HepG2 (cell line): ENCODE results near the gene NCOR2. TPM values are rescaled to one million over a fixed set of nuclear protein-coding genes. Genes with fewer than 3 reads are reported as not detected.

Source experiments
- ATAC-seq: fragments of 200-7000 bp; cut with Tn5 transposase; 3 replicates; pipeline ENCODE4 v1.9.1; 2020; ENCODE audit warnings: mild to moderate bottlenecking, moderate library complexity
- BruUV-seq: library from RNA; stranded (reverse); fragments of 400-500 nt; replicated peaks from 2 replicates; lab custom pipeline; 2021; lab: Mats Ljungman, UMichigan
- CTCF ChIA-PET: fragments of 300-600 bp; formaldehyde crosslinking; extraction: SDS; loops from one replicate; lab custom pipeline; 2021; ENCODE audit warnings: low total read pairs, inconsistent platforms, low intra/inter-chr PET ratio; lab: Yijun Ruan, JAX
- POLR2A ChIA-PET: fragments of 350-600 bp; sonication (Branson Sonifier 250); formaldehyde crosslinking; loops from one replicate; lab custom pipeline; 2020; ENCODE audit warnings: antibody characterized with exemption, inconsistent platforms; lab: Yijun Ruan, JAX
- DNase-seq: peaks from one replicate; pipeline ENCODE4 v3.0.0-alpha.2; 2015; ENCODE audit warnings: low spot score
- FAIRE-seq: peaks from 3 replicates; lab custom pipeline; 2011; peaks lifted over from hg19 to GRCh38; lab: Jason Lieb, UNC
- H2AFZ ChIP-seq: one replicate; pipeline ENCODE4 v1.6.1; 2011; ENCODE audit warnings: low read length, inconsistent platforms
- H3K27ac ChIP-seq: fragments of 300-600 bp; 3 replicates; pipeline ENCODE4 v1.8.0; 2011; ENCODE audit warnings: mixed run types, mild to moderate bottlenecking, mixed read lengths, low read length, inconsistent platforms; ENCODE audit not compliant: insufficient read depth; ENCODE audit errors: extremely low read length
- H3K27me3 ChIP-seq, 2 experiments: fragments of 200-600 bp in 1 of 2; 2 replicates in 1 of 2; 3 replicates in 1 of 2; pipeline versions ENCODE4 v1.6.0 to v1.8.0; 2011; ENCODE audit warnings: low read length in 2 of 2, mild to moderate bottlenecking in 2 of 2, moderate library complexity in 2 of 2, inconsistent platforms in 1 of 2; ENCODE audit not compliant: insufficient read depth in 2 of 2, control insufficient read depth in 1 of 2
- H3K36me3 ChIP-seq, 2 experiments: fragments of 200-600 bp in 1 of 2; replicated peaks in 1 of 2; 2 replicates in 1 of 2; 3 replicates in 1 of 2; pipeline versions ENCODE4 v1.5.1 to v1.8.0; 2011; ENCODE audit warnings: low read length in 2 of 2, inconsistent platforms in 1 of 2; ENCODE audit not compliant: insufficient read depth in 2 of 2, control insufficient read depth in 1 of 2
- H3K4me1 ChIP-seq: 2 replicates; pipeline ENCODE4 v1.5.1; 2012; ENCODE audit warnings: low read length, inconsistent platforms; ENCODE audit not compliant: insufficient read depth
- H3K4me2 ChIP-seq: 2 replicates; pipeline ENCODE4 v1.6.0; 2011; ENCODE audit warnings: low read depth, low read length, inconsistent platforms
- H3K4me3 ChIP-seq, 3 experiments: fragments of 200-600 bp in 1 of 3; sonication (generic), shearing (Covaris generic) in 1 of 3; replicated peaks in 1 of 3; 2 replicates each; pipeline ENCODE4 v1.5.1; 2011 to 2016; ENCODE audit warnings: low read length in 3 of 3, inconsistent platforms in 2 of 3, low read depth in 2 of 3, mild to moderate bottlenecking in 2 of 3, control low read depth in 1 of 3, mixed read lengths in 1 of 3; ENCODE audit not compliant: insufficient read depth in 1 of 3
- H3K79me2 ChIP-seq: one replicate; pipeline ENCODE4 v1.6.1; 2011; ENCODE audit warnings: low read length, inconsistent platforms; ENCODE audit not compliant: insufficient read depth
- H3K9ac ChIP-seq: 2 replicates; pipeline ENCODE4 v1.6.0; 2011; ENCODE audit warnings: mild to moderate bottlenecking, low read depth, low read length, inconsistent platforms; ENCODE audit not compliant: insufficient read depth
- H3K9me3 ChIP-seq: 2 replicates; pipeline ENCODE4 v1.5.1; 2012; ENCODE audit warnings: mild to moderate bottlenecking, low read length
- H4K20me1 ChIP-seq: 2 replicates; pipeline ENCODE4 v1.6.0; 2011; ENCODE audit warnings: inconsistent platforms, mild to moderate bottlenecking, low read length, moderate library complexity; ENCODE audit not compliant: insufficient read depth
- CREB1 ChIP-seq, 2 experiments: fragments of 450-650 bp in 1 of 2; IDR thresholded peaks; 2 replicates each; pipeline ENCODE4 v1.6.1; 2016 to 2017; ENCODE audit warnings: control low read depth in 1 of 2, mild to moderate bottlenecking in 1 of 2, missing compliant biosample characterization in 1 of 2, missing genetic modification characterization in 1 of 2
- HNRNPK ChIP-seq: fragments of 200-400 bp; formaldehyde crosslinking; IDR thresholded peaks from 2 replicates; pipeline ENCODE4 v1.6.1; 2018; ENCODE audit warnings: low read length, low read depth, moderate library complexity, mild to moderate bottlenecking; ENCODE audit not compliant: poor library complexity, severe bottlenecking
- ZNF768 ChIP-seq: sonication (generic); formaldehyde crosslinking; IDR thresholded peaks from 2 replicates; pipeline ENCODE4 v1.4.0; 2020; ENCODE audit warnings: missing genetic modification reagents
- WGBS: methylation state at CpG from one replicate; pipeline ENCODE4 v1.1.6; 2017; ENCODE audit warnings: low lambda C conversion rate; 5-methylcytosine and 5-hydroxymethylcytosine counted together
- in situ Hi-C: cut with HindIII; loops from 2 replicates; pipeline ENCODE4 v1.10.0; 2017; ENCODE audit warnings: low pct_unique_long_range_greater_than_20kb; ENCODE audit not compliant: extremely low pct_ligation_motif_present
- intact Hi-C: fragments of 100-400 bp; cut with micrococcal nuclease; formaldehyde crosslinking; loops from one replicate; pipeline ENCODE4 v1.10.0; 2022; ENCODE audit not compliant: unreplicated experiment
- polyA plus RNA-seq, 8 experiments: library from polyadenylated mRNA; depleted of rRNA in 3 of 8; stranded (reverse) in 7 of 8; unstranded in 1 of 8; fragments of >200 nt; fragmentation: Illumina TruSeq in 4 of 8; extraction: Trizol in 4 of 8; gene quantifications; 2 replicates each; pipeline versions ENCODE4 v1.2.1 to v1.2.3, GENCODE V29; 2011 to 2016; ENCODE audit warnings: low read depth in 4 of 8, missing spikeins in 1 of 8, mixed read lengths in 1 of 8; ENCODE audit not compliant: insufficient read depth in 1 of 8
- total RNA-seq, 5 experiments: library from RNA; depleted of rRNA; stranded (reverse); fragments of >200 nt; fragmentation: Illumina TruSeq; extraction: Trizol; gene quantifications; 2 replicates each; pipeline ENCODE4 v1.2.3, GENCODE V29; 2016; ENCODE audit warnings: low read depth in 1 of 5
- TF ChIP-seq, protein P1 (sequence below): sonication (generic); formaldehyde crosslinking; IDR thresholded peaks from 2 replicates; pipeline ENCODE4 v1.5.1; 2020; ENCODE audit warnings: missing genetic modification reagents, mild to moderate bottlenecking, borderline replicate concordance

NCOR2 gene
- total and polyA plus RNA-seq, 2 of the 13 experiments (the other 11 are each of a cell fraction or from before 2014, with no cell fraction given): 4.5 to 5.7 TPM

DNA sequence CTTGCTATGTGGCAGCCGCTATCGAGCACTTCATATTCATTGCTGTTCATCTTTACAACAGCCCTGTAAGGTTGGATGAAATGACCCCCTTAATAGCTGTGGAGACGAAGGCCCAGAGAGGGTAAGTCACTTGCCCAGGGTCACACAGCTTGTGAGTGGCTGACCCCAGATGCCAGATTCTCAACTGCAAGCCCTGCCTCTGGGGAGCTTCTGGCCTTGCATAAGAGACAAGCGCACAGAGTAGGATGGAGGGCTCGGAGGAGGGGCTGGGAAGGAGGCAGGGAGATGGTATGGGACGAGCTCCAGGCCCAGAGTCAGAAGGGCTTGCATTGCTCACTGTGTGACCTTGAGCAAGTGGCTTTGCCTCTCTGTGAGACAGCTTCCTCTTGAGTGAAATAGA, 27.4 kb upstream of the NCOR2 start:
- peak; percentile 94 for TF ChIP-seq ZNF768
- TF ChIP-seq, protein P1, sequence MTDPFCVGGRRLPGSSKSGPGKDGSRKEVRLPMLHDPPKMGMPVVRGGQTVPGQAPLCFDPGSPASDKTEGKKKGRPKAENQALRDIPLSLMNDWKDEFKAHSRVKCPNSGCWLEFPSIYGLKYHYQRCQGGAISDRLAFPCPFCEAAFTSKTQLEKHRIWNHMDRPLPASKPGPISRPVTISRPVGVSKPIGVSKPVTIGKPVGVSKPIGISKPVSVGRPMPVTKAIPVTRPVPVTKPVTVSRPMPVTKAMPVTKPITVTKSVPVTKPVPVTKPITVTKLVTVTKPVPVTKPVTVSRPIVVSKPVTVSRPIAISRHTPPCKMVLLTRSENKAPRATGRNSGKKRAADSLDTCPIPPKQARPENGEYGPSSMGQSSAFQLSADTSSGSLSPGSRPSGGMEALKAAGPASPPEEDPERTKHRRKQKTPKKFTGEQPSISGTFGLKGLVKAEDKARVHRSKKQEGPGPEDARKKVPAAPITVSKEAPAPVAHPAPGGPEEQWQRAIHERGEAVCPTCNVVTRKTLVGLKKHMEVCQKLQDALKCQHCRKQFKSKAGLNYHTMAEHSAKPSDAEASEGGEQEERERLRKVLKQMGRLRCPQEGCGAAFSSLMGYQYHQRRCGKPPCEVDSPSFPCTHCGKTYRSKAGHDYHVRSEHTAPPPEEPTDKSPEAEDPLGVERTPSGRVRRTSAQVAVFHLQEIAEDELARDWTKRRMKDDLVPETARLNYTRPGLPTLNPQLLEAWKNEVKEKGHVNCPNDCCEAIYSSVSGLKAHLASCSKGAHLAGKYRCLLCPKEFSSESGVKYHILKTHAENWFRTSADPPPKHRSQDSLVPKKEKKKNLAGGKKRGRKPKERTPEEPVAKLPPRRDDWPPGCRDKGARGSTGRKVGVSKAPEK (CRISPR knock-in tag): no peak
- Histone ChIP-seq H3K4me2 (no peak overlapping the region), H3K27ac (no peak overlapping the region), H4K20me1 (no peaks in the 10 kb centered on the region; the same call in 1 of the 2 replicates), H3K4me1 (peaks cover 11% of the 10 kb centered on the region), H3K4me3 (no peak overlapping the region), H3K9me3 (no peaks in the 10 kb centered on the region), H3K9ac (no peak overlapping the region), H3K36me3 (no peaks in the 10 kb centered on the region), H2AFZ (no peak overlapping the region), H3K79me2 (no peaks in the 10 kb centered on the region), H3K27me3 (peaks cover 11 to 33% of the 10 kb centered on the region in 2 experiments; a peak in 4 of 5 replicates)
- POLR2A ChIA-PET: no interaction called here
- intact Hi-C loops: no loop called here
- ATAC-seq: no peak
- in situ Hi-C loops: no loop called here
- FAIRE-seq: no peak
- WGBS: 64% methylated on average over 6 of the region's 6 CpGs
- CTCF ChIA-PET: no interaction called here
- no TSS peak for BruUV-seq
- no peak for DNase-seq

DNA sequence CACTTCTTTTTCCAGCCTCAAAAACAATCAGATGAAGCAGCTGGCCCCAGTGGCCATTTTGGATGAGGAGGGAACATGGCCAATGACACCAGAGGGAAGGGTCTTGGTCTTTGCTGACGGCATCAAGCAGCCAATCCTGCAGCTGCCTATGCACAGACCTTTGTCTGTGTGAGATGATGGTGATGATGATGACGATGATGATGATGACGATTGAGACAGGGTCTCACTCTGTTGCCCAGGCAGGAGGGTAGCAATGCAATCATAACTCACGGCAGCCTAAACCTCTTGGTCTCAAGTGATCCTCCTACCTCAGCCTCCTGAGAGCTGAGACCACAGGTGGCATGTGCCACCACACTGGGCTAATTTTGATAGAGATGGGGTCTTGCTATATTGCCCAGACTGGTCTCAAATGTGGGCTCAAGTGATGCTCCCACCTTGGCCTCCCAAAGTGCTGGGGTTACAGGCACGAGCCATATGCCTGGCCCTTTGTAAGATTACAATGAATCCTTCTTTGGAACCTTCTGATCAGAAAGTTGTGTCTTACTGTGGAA, 26.5 kb upstream of the NCOR2 start:
- DNase-seq: no peak
- peak; percentile 86 for TF ChIP-seq CREB1 (IDR thresholded peaks at IDR 0.05)
- TF ChIP-seq CREB1 (CRISPR knock-in tag; IDR thresholded peaks at IDR 0.05): no peak
- TF ChIP-seq HNRNPK: no peak
- Histone ChIP-seq H3K4me2 (no peak overlapping the region), H4K20me1 (no peaks in the 10 kb centered on the region), H3K4me1 (peaks cover 11% of the 10 kb centered on the region), H3K36me3 (no peaks in the 10 kb centered on the region), H3K27me3 (peaks cover 11 to 33% of the 10 kb centered on the region in 2 experiments; a peak in 4 of 5 replicates), H3K9ac (no peak overlapping the region), H3K27ac (no peak overlapping the region), H3K79me2 (no peaks in the 10 kb centered on the region), H3K9me3 (no peaks in the 10 kb centered on the region), H2AFZ (no peak overlapping the region), H3K4me3 (no peak overlapping the region)
- no peak for ATAC-seq
- no TSS peak for BruUV-seq
- no peak for FAIRE-seq
- CTCF ChIA-PET: no interaction called here
- intact Hi-C loops: no loop called here
- WGBS: 43% methylated on average over 5 of the region's 5 CpGs
- in situ Hi-C loops: no loop called here
- POLR2A ChIA-PET: no interaction called here
